Measurements from ENCODE around the gene AMFR. TPM values are rescaled to one million over a fixed set of nuclear protein-coding genes. Genes with fewer than 3 reads are reported as not detected.

The AMFR gene
- total RNA-seq, 1 donor from 2014 or later: 112 TPM

DNA sequence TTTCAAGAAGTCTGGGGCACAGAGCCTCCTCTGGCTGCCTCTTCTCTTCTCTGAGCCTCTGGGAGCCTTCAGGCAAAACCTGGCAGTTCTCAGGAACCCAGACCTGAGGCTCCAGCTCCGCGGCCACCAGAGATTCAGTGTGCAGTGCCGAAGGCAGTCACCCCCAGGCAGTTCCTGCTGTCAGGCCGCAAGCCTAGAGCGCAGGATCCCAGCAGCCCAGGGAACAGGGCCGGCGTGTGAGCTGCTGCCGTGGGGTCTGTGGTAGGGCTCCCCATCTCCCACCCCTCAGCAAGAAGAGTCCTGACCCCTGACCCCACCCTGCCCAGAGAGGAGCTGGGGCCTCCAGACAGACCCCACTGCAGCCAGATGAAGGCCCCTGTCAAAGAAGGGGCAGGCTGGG is 78.2 kb downstream of the AMFR start:
- H3K4me1 ChIP-seq: no peaks in the 10 kb centered on the region
- no peak overlapping the region for H3K27ac ChIP-seq
- H3K36me3 ChIP-seq: no peaks in the 10 kb centered on the region
- no peaks in the 10 kb centered on the region for H3K27me3 ChIP-seq
- intact Hi-C loops (cut with DNase I): no loop called here
- no peak for DNase-seq (ENCODE audit: low spot score in 2 of 2)
- TF ChIP-seq, protein P1, sequence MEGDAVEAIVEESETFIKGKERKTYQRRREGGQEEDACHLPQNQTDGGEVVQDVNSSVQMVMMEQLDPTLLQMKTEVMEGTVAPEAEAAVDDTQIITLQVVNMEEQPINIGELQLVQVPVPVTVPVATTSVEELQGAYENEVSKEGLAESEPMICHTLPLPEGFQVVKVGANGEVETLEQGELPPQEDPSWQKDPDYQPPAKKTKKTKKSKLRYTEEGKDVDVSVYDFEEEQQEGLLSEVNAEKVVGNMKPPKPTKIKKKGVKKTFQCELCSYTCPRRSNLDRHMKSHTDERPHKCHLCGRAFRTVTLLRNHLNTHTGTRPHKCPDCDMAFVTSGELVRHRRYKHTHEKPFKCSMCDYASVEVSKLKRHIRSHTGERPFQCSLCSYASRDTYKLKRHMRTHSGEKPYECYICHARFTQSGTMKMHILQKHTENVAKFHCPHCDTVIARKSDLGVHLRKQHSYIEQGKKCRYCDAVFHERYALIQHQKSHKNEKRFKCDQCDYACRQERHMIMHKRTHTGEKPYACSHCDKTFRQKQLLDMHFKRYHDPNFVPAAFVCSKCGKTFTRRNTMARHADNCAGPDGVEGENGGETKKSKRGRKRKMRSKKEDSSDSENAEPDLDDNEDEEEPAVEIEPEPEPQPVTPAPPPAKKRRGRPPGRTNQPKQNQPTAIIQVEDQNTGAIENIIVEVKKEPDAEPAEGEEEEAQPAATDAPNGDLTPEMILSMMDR (IDR thresholded peaks at IDR 0.05): no peak
- no peaks in the 10 kb centered on the region for H3K9me3 ChIP-seq
- no peak overlapping the region for H3K4me3 ChIP-seq

DNA sequence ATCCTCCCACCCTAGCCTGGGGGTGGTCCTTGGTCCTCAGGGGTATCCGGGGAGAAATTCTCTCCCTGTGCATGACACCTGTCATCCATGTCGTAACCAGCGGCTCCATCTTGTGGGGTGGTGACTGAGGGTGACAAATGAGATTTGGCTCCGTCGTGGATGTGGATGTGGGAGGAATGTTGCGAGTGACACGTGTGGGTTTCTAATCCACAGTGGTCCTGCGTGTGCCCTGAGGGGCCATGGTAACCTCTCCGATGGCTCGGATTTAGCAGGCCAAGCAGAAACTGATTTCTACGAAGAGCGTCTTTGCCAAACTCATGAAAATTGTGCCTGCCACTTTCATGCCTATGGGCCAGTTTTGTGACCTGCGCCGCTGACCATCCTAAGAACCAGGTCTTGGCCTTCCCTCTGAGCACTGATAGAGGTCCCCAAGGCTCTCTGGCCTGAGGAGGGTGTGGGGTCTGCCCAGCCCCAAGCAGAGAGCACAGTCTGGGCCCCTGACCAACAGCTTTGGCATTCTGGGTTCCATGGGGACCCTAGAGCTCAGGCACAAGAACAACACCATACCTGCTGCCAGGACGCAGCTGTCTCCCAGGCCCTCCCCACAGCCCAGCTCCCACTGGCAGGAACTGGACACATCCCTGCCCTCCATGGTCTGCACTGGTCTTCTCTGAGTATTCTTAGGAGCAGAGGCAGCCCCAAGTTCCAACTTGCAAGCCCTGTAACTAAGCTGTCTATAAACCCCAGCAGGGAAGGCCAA is 79.0 kb downstream of the AMFR start:
- H3K36me3 ChIP-seq: no peaks in the 10 kb centered on the region
- no peak overlapping the region for H3K27ac ChIP-seq
- intact Hi-C loops (cut with DNase I): no loop called here
- H3K27me3 ChIP-seq: no peaks in the 10 kb centered on the region
- TF ChIP-seq, protein P1 (IDR thresholded peaks at IDR 0.05): no peak
- no peaks in the 10 kb centered on the region for H3K4me1 ChIP-seq
- no peak for DNase-seq (ENCODE audit: low spot score in 2 of 2)
- H3K9me3 ChIP-seq: no peaks in the 10 kb centered on the region
- H3K4me3 ChIP-seq: no peak overlapping the region

DNA sequence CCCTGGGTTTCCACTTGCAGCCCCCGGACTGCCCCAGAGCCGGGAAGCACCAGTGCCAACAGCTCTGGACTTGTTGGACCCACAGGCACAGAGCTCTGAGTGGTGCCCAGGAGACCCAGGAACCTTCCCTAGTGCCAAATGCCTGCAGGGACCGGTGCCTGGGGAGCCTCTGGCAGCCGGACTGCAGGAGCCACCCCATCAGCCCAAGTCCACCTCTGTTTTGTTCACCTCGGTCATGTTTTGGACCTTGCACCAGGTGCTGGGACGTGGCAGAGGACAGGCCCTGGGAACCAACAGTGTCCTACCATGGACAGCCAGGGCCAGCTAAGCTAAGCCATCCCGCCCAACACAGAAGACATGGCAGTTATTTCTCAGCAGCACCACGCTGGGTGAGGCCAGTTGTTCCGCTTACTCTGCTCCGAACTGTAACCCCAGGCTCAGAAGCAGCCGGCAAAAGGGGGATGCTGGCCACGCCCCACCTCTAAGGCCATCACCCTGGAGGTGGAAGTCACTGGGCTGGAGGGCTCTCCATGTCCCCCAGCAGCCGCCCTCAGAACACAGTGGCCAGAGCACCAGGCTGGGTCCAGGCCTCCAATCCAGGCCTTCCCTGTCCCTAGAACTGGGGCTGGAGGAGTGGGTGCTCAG is 79.8 kb downstream of the AMFR start:
- Histone ChIP-seq H3K4me1 (no peaks in the 10 kb centered on the region), H3K9me3 (no peaks in the 10 kb centered on the region), H3K4me3 (no peak overlapping the region), H3K27ac (no peak overlapping the region), H3K36me3 (no peaks in the 10 kb centered on the region), H3K27me3 (no peaks in the 10 kb centered on the region)
- TF ChIP-seq, protein P1 (IDR thresholded peaks at IDR 0.05): no peak
- intact Hi-C loops (cut with DNase I): no loop called here
- no peak for DNase-seq (ENCODE audit: low spot score in 2 of 2)

DNA sequence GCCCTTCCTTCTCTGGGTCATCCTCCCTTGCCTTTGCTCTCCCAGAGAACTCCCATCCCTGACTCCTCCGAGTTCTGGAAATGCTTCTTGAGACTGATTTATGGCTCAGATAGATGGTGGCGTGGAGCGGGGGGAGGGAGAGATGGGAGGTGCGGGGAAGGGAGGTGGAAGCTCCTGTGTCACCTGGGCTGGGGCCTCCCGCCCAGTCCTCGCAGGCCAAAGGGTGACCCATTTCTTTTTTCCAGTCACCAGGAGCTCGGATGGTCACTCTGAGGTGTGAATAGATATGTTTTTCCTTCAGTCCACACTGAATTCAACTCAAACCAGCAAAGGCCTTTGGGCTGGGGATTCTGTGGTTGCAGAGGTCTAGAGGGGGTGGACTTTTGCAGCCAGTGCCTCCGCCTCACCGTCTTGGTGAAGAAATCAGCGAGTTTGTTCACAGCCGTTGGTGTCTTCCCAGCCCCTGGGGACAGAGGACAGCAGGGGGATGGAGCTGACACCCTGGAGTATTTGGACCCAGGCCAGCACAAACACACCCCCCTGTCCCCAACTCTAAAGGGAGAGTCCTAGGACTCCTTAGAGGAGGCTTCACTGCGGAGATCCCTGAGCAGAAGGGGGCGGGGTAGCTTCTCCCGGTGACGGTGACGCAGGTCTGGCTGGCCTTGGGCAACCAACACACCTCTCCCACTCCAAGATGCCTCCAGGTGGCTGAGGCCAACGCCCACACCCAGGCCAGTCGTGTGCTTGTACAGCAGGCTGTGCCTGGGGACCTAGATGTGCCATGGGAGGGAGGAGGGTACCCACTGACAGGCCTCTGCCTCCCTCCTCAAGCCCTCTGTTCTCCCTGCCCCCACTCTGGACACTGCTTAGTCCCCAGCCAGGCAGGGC is 80.6 kb downstream of the AMFR start:
- TF ChIP-seq, protein P1 (IDR thresholded peaks at IDR 0.05): no peak
- Histone ChIP-seq H3K27me3 (no peaks in the 10 kb centered on the region), H3K4me1 (no peaks in the 10 kb centered on the region), H3K36me3 (no peaks in the 10 kb centered on the region), H3K27ac (no peak overlapping the region), H3K9me3 (no peaks in the 10 kb centered on the region), H3K4me3 (no peak overlapping the region)
- intact Hi-C loops (cut with DNase I): no loop called here
- DNase-seq (ENCODE audit: low spot score in 2 of 2): no peak

DNA sequence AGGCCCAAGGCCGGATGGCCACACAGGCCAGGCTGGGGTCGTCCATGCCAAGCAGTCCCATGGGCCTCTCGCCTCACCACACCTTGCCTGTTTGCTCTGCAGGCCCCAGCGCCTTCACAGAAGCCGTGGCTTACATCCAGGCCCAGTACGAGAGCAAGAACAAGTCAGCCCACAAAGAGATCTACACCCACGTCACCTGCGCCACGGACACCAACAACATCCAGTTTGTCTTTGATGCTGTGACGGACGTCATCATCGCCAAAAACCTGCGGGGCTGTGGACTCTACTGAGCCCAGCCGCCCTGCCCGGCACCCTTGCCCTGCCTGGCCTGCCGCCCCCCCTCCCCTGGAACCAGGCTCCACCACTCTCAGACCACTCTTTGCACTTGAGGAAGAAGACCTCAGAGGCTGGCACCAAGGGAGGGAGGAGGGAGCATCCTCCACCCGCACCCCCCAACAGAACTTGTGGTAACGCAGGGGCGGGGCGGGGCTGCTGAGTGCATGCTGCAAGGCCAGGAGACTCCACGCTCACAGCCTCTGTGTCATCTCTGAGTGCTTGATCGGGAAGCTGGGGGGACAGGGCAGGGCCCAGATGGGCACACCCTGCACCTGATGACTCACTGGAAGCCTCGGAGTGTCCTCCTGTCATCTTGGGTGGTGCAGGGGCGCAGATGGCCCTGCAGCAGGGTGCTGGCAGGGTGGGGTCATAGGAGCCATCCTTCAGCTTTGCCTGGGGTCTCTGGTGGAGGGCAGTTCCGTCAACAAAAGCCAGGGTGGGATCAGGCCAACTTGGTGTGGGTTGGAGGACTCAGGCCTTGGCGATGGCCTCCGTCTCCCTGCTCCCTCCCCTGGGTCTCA is 81.5 kb downstream of the AMFR start:
- no peaks in the 10 kb centered on the region for H3K9me3 ChIP-seq
- H3K27ac ChIP-seq: no peak overlapping the region
- TF ChIP-seq, protein P1 (IDR thresholded peaks at IDR 0.05): no peak
- no peaks in the 10 kb centered on the region for H3K36me3 ChIP-seq
- DNase-seq (ENCODE audit: low spot score in 2 of 2): no peak
- no peak overlapping the region for H3K4me3 ChIP-seq
- no peaks in the 10 kb centered on the region for H3K27me3 ChIP-seq
- H3K4me1 ChIP-seq: no peaks in the 10 kb centered on the region
- intact Hi-C loops (cut with DNase I): no loop called here
